ENCODE data around the gene RASEF. TPM values are rescaled to one million over a fixed set of nuclear protein-coding genes. Genes with fewer than 3 reads are reported as not detected.
"Not testable (repeated sequence)": the region's sequence is repeated elsewhere in the genome, so short reads cannot be mapped to it uniquely, and the experiment has no call there.

RASEF gene
- total RNA-seq, 1 donor from 2014 or later: not detected

DNA sequence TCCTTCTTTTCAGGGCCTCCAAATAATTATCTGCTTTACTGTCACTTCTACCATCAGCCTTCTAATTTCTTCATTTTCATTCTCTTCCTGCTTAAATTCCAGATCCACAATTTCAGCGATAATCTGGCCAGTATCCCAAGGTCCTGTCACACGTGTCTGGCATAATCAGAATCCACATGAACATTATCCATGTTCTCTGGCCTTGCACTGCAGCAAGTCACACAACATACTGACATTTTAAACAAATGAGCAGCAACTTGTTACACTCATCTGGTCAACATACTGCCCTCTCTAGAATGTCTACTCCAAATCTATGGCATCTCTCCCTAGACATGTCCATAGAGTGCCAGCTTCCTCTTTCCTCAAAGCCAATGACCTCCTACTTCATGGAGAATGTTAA is 43.8 kb upstream of the RASEF start:
- no peaks in the 10 kb centered on the region for H3K36me3 Mint-ChIP-seq (ENCODE audit: unreplicated experiment)
- H3K4me1 Mint-ChIP-seq (ENCODE audit: unreplicated experiment): no peaks in the 10 kb centered on the region
- H3K27me3 Mint-ChIP-seq (ENCODE audit: unreplicated experiment): peaks cover 3% of the 10 kb centered on the region
- H3K9me3 Mint-ChIP-seq (ENCODE audit: unreplicated experiment): no peaks in the 10 kb centered on the region
- TF ChIP-seq, protein P1, sequence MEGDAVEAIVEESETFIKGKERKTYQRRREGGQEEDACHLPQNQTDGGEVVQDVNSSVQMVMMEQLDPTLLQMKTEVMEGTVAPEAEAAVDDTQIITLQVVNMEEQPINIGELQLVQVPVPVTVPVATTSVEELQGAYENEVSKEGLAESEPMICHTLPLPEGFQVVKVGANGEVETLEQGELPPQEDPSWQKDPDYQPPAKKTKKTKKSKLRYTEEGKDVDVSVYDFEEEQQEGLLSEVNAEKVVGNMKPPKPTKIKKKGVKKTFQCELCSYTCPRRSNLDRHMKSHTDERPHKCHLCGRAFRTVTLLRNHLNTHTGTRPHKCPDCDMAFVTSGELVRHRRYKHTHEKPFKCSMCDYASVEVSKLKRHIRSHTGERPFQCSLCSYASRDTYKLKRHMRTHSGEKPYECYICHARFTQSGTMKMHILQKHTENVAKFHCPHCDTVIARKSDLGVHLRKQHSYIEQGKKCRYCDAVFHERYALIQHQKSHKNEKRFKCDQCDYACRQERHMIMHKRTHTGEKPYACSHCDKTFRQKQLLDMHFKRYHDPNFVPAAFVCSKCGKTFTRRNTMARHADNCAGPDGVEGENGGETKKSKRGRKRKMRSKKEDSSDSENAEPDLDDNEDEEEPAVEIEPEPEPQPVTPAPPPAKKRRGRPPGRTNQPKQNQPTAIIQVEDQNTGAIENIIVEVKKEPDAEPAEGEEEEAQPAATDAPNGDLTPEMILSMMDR (IDR thresholded peaks at IDR 0.05): no peak
- no peak overlapping the region for H3K4me3 Mint-ChIP-seq (ENCODE audit: unreplicated experiment)
- no peak for DNase-seq (ENCODE audit: extremely low spot score, unreplicated experiment)
- H3K27ac Mint-ChIP-seq (ENCODE audit: unreplicated experiment): no peak overlapping the region

DNA sequence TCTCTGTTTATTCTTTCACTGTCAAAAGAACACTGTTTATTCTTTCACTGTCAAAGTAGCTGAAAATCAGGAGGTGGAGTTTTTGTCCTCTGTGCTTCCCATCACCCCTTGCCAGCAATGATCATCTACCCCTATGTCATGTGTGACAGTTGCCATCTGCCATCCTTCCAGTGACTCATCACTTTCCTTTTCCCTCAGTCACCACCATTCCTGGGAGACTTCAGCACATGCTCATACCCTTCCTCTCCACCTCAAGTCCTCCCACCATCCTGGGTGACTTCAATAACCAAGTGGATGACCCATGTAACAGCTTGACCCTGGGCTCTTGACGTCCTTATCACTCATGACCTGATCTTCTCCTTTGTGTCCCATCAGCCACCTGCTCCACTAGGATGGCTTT is 43.3 kb upstream of the RASEF start:
- no peaks in the 10 kb centered on the region for H3K36me3 Mint-ChIP-seq (ENCODE audit: unreplicated experiment)
- no peaks in the 10 kb centered on the region for H3K4me1 Mint-ChIP-seq (ENCODE audit: unreplicated experiment)
- TF ChIP-seq, protein P1 (IDR thresholded peaks at IDR 0.05): no peak
- H3K4me3 Mint-ChIP-seq (ENCODE audit: unreplicated experiment): no peak overlapping the region
- no peak overlapping the region for H3K27ac Mint-ChIP-seq (ENCODE audit: unreplicated experiment)
- H3K27me3 Mint-ChIP-seq (ENCODE audit: unreplicated experiment): peaks cover 3% of the 10 kb centered on the region
- no peak for DNase-seq (ENCODE audit: extremely low spot score, unreplicated experiment)
- H3K9me3 Mint-ChIP-seq (ENCODE audit: unreplicated experiment): no peaks in the 10 kb centered on the region

DNA sequence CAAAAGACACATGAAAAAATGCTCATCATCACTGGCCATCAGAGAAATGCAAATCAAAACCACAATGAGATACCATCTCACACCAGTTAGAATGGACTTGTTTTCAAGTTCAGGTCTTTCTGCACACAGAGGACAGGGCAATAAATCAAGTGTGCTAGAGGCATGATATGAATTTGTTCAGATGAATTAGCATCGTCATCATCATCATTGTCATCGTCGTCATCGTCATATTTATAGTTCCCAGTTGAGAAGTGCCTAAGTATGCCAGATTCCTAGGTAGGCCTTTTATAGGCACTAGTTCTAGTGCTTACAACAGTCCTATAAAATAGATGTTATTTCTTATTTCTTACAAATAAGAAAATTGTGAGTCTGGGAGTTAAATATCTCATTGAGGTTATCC is 34.7 kb upstream of the RASEF start:
- H3K4me1 Mint-ChIP-seq (ENCODE audit: unreplicated experiment): no peaks in the 10 kb centered on the region
- H3K36me3 Mint-ChIP-seq (ENCODE audit: unreplicated experiment): no peaks in the 10 kb centered on the region
- TF ChIP-seq, protein P1 (IDR thresholded peaks at IDR 0.05): no peak
- H3K27me3 Mint-ChIP-seq (ENCODE audit: unreplicated experiment): peaks cover 5% of the 10 kb centered on the region
- H3K9me3 Mint-ChIP-seq (ENCODE audit: unreplicated experiment): no peaks in the 10 kb centered on the region
- H3K4me3 Mint-ChIP-seq (ENCODE audit: unreplicated experiment): no peak overlapping the region
- H3K27ac Mint-ChIP-seq (ENCODE audit: unreplicated experiment): no peak overlapping the region
- no peak for DNase-seq (ENCODE audit: extremely low spot score, unreplicated experiment)

DNA sequence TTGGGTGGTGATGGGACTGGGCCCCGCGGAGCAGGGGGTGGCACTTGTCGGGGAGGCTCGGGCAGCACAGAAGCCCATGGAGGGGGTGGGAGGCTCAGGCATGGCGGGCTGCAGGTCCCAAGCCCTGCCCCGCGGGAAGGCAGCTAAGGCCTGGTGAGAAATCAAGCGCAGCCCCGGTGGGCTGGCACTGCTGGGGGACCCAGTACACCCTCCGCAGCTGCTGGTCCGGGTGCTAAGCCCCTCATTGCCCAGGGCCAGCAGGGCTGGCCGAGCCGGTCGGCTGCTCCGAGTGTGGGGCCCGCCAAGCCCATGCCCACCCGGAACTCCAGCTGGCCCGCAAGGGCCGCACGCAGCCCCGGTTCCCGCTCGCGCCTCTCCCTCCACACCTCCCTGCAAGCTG is 30.4 kb upstream of the RASEF start:
- H3K9me3 Mint-ChIP-seq (ENCODE audit: unreplicated experiment); H3K27ac Mint-ChIP-seq (ENCODE audit: unreplicated experiment); H3K4me1 Mint-ChIP-seq (ENCODE audit: unreplicated experiment); H3K4me3 Mint-ChIP-seq (ENCODE audit: unreplicated experiment); H3K36me3 Mint-ChIP-seq (ENCODE audit: unreplicated experiment); DNase-seq (ENCODE audit: extremely low spot score, unreplicated experiment); H3K27me3 Mint-ChIP-seq (ENCODE audit: unreplicated experiment): not testable (repeated sequence)

DNA sequence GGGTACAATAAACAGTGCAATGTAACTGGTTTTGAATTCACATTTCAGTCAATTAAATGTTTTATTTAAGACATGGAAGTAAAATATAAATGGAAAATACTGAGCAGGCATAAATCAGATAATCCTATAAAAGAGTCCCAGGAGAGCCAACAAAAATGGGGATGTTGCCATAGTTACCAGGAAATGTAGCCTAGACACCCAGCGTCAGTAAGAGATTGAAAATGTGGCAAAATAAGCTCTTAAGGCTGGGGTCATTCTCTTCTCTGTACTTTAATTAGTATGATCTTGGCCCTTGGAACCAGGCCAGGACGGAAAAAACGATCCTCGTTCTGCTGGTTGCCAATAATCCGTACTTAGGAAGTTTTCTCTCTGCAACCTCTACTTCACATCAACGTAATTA is 18.9 kb upstream of the RASEF start:
- H3K27me3 Mint-ChIP-seq (ENCODE audit: unreplicated experiment): peaks cover 10% of the 10 kb centered on the region
- H3K36me3 Mint-ChIP-seq (ENCODE audit: unreplicated experiment): no peaks in the 10 kb centered on the region
- no peaks in the 10 kb centered on the region for H3K9me3 Mint-ChIP-seq (ENCODE audit: unreplicated experiment)
- DNase-seq (ENCODE audit: extremely low spot score, unreplicated experiment): no peak
- no peak overlapping the region for H3K27ac Mint-ChIP-seq (ENCODE audit: unreplicated experiment)
- TF ChIP-seq, protein P1 (IDR thresholded peaks at IDR 0.05): no peak
- H3K4me1 Mint-ChIP-seq (ENCODE audit: unreplicated experiment): no peaks in the 10 kb centered on the region
- H3K4me3 Mint-ChIP-seq (ENCODE audit: unreplicated experiment): no peak overlapping the region

DNA sequence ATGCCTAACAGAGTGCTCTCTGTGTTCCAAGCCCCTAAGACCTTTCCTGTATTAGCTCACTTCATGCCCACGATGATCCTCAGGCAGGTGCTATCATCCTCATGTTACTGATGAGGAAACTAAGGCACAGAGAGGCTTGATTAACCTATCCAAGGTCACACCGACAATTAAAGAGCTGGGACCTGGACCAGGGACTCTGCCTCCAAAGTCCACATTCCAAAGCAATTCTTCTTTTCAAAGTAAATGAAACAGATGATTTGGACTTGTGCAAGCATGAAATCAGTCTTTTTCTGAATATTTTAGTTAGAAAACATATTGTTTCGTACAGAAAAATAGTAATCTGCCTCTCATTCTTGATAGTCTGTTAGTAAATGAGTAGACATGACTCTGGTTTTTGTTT is 18.1 kb upstream of the RASEF start:
- H3K9me3 Mint-ChIP-seq (ENCODE audit: unreplicated experiment): no peaks in the 10 kb centered on the region
- TF ChIP-seq, protein P1 (IDR thresholded peaks at IDR 0.05): no peak
- no peaks in the 10 kb centered on the region for H3K36me3 Mint-ChIP-seq (ENCODE audit: unreplicated experiment)
- H3K4me3 Mint-ChIP-seq (ENCODE audit: unreplicated experiment): no peak overlapping the region
- no peak overlapping the region for H3K27ac Mint-ChIP-seq (ENCODE audit: unreplicated experiment)
- H3K27me3 Mint-ChIP-seq (ENCODE audit: unreplicated experiment): peaks cover 10% of the 10 kb centered on the region
- no peak for DNase-seq (ENCODE audit: extremely low spot score, unreplicated experiment)
- H3K4me1 Mint-ChIP-seq (ENCODE audit: unreplicated experiment): no peaks in the 10 kb centered on the region

DNA sequence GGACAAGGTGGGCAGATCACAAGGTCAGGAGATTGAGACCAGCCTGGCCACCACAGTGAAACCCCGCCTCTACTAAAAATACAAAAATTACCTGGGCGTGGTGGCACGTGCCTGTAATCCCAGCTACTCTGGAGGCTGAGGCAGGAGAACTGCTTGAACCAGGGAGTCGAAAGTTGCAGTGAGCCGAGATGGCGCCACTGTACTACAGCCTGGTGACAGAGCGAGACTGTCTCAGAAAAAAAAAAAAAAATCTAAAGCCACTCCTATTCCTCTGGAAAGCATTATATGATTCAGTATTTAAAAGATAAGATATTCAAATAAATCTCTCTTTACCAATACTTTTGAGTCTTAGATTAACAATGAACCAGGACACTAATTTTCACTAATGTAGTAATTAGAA is 13.0 kb upstream of the RASEF start:
- not testable (repeated sequence) for H3K9me3 Mint-ChIP-seq (ENCODE audit: unreplicated experiment); H3K36me3 Mint-ChIP-seq (ENCODE audit: unreplicated experiment); DNase-seq (ENCODE audit: extremely low spot score, unreplicated experiment); H3K27ac Mint-ChIP-seq (ENCODE audit: unreplicated experiment); H3K4me3 Mint-ChIP-seq (ENCODE audit: unreplicated experiment); H3K4me1 Mint-ChIP-seq (ENCODE audit: unreplicated experiment)
- peaks cover 15% of the 10 kb centered on the region for H3K27me3 Mint-ChIP-seq (ENCODE audit: unreplicated experiment)

DNA sequence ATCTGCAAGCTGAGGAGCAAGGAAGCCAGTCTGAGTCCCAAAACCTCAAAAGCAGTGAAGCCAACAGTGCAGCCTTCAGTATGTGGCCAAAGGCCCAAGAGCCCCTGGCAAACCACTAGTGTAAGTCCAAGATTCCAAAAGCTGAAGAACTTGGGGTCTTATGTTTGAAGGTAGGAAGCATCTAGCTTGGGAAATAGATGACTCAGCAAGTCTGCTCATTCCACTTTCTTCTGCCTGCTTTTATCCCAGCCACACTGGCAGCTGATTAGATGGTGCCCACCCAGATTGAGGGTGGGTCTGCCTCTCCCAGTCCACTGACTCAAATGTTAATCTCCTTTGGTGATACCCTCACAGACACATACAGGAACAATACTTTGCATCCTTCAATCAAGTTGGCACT is 9.6 kb upstream of the RASEF start:
- DNase-seq (ENCODE audit: extremely low spot score, unreplicated experiment); H3K27ac Mint-ChIP-seq (ENCODE audit: unreplicated experiment); H3K4me3 Mint-ChIP-seq (ENCODE audit: unreplicated experiment); H3K27me3 Mint-ChIP-seq (ENCODE audit: unreplicated experiment); H3K9me3 Mint-ChIP-seq (ENCODE audit: unreplicated experiment); H3K4me1 Mint-ChIP-seq (ENCODE audit: unreplicated experiment); H3K36me3 Mint-ChIP-seq (ENCODE audit: unreplicated experiment): not testable (repeated sequence)
